Retinal pigment epithelial cell (primary cell): Measurements from ENCODE around the gene PLEKHA4.

ENCODE experiments used
- DNase-seq: peaks from one replicate; pipeline ENCODE4 v3.0.0-alpha.2; 2010; ENCODE audit warnings: low read depth
- H3K4me3 ChIP-seq: 2 replicates; pipeline ENCODE4 v1.5.1; 2011; ENCODE audit warnings: mild to moderate bottlenecking, low read length, control low read depth, moderate library complexity
- CTCF ChIP-seq: conservative IDR thresholded peaks from 2 replicates; pipeline ENCODE4 v1.5.1; 2011; ENCODE audit warnings: low read depth, low read length, control low read depth, inconsistent platforms

Gene PLEKHA4

GRCh38 chr19:48807590-48808308 lies 60.7 kb downstream of the PLEKHA4 start:
- peak; percentile 12 for TF ChIP-seq CTCF
- H3K4me3 ChIP-seq = no peak overlapping the region
- no peak for DNase-seq

GRCh38 chr19:48806818-48807589 lies 61.4 kb downstream of the PLEKHA4 start:
- H3K4me3 ChIP-seq = no peak overlapping the region
- no peak for DNase-seq
- no peak for TF ChIP-seq CTCF

GRCh38 chr19:48806518-48806817 lies 61.9 kb downstream of the PLEKHA4 start:
- TF ChIP-seq CTCF = no peak

GRCh38 chr19:48805452-48805851 lies 63.0 kb downstream of the PLEKHA4 start:
- no peak for TF ChIP-seq CTCF
- H3K4me3 ChIP-seq = no peak overlapping the region
- no peak for DNase-seq

More at GRCh38 chr19:48806518-48806817, 61.9 kb downstream of the PLEKHA4 start:
- no peak for DNase-seq
- no peak overlapping the region for H3K4me3 ChIP-seq

GRCh38 chr19:48804496-48804895 lies 63.9 kb downstream of the PLEKHA4 start:
- no peak overlapping the region for H3K4me3 ChIP-seq
- DNase-seq = no peak
- no peak for TF ChIP-seq CTCF

GRCh38 chr19:48802623-48803022 lies 65.8 kb downstream of the PLEKHA4 start:
- no peak for DNase-seq
- no peak for TF ChIP-seq CTCF
- H3K4me3 ChIP-seq = no peak overlapping the region
